ENCODE measurements around the gene DUOX2.

Gene DUOX2

DNA sequence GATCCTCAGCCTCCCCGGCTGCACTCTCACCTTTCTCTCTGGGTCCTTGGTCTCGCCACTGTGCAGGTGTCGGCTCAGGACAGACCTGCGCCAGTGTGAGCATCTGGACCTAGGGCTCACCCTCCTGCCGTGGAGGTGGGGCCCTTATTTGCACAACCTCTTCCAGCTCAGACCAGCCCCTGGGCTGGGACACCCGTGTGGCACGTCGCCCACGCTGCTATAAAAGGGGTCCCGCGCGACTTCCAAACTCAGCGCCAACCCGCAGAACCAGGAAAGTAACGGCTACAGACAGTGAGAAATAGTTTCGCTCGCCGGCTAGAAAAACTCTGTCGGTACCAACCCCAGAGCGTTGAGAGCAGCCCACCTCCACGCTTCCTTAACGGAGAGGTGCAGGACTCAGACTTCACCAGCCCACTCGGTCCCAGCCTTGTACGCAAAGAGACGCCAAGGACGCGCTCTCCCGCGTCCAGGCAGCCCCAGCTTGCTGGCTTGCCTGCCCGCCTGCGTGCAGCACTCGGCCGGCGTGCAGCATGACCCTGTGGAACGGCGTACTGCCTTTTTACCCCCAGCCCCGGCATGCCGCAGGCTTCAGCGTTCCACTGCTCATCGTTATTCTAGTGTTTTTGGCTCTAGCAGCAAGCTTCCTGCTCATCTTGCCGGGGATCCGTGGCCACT is at the start of gene DUOX2, which contains the start of gene DUOXA2:
TSS of gene DUOX2 (minus strand) at position 97 of the 675 bp plus-strand sequence. CDS start 761 bp downstream, outside the sequence.
TSS of gene DUOXA2 (plus strand) at position 251 of the 675 bp plus-strand sequence. CDS start at position 531, 280 bp downstream.
- DNase-seq (ENCODE audit: low read depth), result no peak

- DNase-seq (ENCODE audit: low read depth), result no peak
Observed at GRCh38 chr15:45163508-45163856, 49.5 kb upstream of the DUOX2 start.

DNA sequence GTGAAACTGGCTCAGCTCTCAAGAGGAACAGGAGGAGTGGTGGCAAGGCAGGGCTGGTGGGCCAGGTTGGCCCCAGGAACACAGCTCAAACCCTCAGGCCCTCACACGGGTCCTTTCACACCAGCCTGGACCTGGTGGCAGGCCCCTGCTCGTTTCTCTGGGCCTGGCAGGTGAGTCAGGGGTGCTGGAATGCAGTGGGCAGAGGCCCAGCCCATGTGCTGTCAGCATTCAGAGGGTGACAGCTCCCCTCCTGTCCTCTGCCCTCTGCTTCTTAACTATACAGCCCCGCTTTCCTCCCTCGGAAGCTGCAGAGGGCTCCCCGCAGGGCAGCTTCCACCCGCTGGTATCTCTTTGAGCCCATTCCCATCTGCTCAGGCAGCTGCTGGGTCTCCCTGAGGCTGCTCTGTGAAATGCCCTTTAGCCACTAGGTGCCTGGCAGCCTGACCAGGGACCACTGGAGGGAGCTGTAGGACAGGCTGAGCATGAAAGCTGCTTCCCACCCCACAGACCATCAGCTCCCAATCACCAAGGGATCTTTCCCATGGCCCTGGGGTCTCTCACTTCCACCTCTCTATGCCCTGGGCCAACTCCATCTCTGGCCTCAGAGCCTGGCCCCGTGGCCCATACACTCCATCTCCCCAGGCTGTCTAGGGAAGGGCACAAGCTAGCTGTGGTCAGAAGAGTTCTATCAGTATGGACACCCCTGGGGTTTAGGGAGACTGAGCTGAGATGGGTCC is 49.0 kb upstream of the DUOX2 start:
- peak; percentile 81 for DNase-seq (ENCODE audit: low read depth)

DNA sequence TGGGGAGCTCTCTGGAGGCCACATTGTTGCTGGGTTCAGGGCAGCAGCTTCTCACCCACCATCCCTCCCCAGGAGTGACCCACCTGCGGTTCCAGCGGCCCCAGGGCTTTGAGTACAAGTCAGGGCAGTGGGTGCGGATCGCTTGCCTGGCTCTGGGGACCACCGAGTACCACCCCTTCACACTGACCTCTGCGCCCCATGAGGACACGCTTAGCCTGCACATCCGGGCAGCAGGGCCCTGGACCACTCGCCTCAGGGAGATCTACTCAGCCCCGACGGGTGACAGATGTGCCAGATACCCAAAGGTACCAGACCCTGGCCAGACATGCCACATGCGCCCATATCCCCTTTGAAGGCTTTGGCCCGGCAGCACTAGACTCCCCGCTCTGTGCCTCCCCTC is 47.7 kb upstream of the DUOX2 start:
- no peak for DNase-seq (ENCODE audit: low read depth)

DNA sequence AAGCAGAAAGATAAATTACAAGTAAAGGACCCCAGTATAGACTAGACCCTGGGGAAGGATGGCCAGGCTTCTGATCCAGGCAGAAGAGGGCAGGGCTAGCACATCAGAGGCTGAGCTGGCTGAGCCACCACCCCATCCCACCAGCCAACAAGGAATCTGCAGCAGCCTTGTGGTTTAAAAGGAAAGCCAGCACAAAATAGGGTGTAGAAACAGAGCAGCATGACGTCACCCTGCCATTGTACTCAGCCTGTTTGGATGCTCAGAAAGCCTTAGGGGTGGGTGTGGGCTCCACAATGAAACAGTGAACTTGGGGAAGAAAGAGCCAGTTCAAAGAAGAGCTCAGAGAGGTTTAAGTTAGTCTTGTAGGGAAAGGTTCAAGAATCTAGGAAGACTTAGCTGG is 44.0 kb upstream of the DUOX2 start:
- peak; percentile 88 for DNase-seq (ENCODE audit: low read depth)

GRCh38 chr15:45156744-45157455 is 42.9 kb upstream of the DUOX2 start:
- DNase-seq (ENCODE audit: low read depth), result peak; percentile 66

DNA sequence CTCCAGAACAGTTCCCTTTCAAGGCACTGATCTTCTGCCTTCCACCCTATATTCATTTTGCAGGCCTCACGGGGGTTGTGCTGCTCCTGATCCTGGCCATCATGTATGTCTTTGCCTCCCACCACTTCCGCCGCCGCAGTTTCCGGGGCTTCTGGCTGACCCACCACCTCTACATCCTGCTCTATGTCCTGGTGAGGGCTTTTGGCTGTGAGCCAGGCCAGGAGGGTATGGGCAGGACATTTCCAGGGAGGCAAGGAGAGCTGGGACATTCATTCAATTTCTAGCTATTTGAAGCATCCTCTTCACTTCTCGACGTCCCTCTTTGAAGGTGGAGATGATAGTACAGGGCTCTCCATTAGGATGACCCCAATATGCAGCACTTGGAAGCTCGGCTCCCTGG is 41.8 kb upstream of the DUOX2 start:
- no peak for DNase-seq (ENCODE audit: low read depth)

- DNase-seq (ENCODE audit: low read depth), result no peak
Observed at GRCh38 chr15:45151998-45152828, 38.2 kb upstream of the DUOX2 start.

DNA sequence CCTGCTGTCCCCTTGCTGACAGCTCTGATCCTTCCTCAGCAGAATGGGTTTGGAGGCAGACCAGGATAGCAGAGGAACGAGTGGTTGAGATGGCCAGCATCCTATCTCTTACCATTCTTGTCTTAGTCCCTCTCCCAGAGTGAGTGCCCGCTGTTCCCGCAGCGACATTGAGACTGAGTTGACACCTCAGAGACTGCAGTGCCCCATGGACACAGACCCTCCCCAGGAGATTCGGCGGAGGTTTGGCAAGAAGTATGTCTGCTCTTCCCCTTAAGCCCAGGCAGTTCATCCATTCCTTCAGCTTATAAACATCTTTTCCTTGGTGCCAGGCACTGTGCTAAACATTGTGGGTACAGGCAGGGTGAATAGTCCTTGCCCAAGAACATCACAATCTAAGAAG is 37.0 kb upstream of the DUOX2 start:
- DNase-seq (ENCODE audit: low read depth), result no peak

- peak; percentile 26 for DNase-seq (ENCODE audit: low read depth)
Observed at GRCh38 chr15:45150481-45150880, 36.5 kb upstream of the DUOX2 start.

DNA sequence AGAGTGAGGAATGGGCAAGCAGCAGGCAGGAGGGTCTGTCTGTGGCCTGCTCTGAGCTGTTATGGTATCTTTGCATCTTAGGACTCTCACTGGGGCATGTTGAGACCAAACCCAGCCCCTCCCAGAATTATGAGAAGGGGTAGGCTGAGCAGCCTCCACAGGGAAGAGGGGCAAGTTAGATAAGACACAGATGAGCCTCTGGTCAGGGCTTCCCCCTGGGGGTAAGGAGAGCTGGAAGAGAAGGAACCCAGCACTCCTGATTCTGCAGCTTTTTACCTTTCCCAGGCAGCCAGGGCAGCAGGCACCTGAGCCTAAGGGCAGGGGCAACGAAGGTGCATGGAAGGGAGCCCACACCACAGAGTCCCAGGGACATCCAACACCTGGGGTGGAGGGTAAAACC is 35.1 kb upstream of the DUOX2 start:
- DNase-seq (ENCODE audit: low read depth), result no peak

- no peak for DNase-seq (ENCODE audit: low read depth)
Observed at GRCh38 chr15:45148076-45149059, 34.4 kb upstream of the DUOX2 start.

DNA sequence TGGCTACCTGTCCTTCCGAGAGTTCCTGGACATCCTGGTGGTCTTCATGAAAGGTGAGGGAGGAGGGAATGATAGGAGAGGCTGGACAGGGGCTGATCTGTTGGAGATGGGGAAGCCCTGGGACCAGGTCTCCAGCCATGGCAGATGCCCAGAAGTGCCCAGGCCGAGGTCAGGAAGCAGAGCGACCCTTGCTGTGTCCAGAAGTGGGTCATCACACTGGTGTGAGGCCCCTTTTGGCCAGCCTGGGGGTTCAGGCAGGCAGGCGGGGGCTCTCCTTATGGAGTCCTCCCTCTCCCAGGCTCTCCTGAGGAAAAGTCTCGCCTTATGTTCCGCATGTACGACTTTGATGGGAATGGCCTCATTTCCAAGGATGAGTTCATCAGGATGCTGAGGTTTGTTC is 33.6 kb upstream of the DUOX2 start:
- no peak for DNase-seq (ENCODE audit: low read depth)

DNA sequence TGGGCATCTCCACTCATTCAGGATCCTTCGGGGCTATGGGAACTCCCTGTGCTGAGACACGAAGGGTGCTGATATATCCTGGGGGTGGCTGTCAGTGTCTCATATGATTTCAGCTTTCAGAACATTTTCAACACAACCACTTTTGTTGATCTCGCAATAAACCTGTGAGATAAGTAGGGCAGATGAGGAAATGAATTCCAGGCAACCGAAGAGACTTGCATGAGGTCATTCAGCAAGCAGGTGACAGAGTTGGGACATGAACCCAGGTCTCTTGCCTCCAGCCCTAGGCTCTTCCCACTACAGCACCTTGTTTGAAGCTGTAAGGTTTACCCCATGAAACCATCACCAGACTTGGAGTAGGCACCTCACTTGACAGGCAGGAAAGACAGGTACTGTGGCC is 32.4 kb upstream of the DUOX2 start:
- no peak for DNase-seq (ENCODE audit: low read depth)

- no peak for DNase-seq (ENCODE audit: low read depth)
Observed at GRCh38 chr15:45144775-45145174, 30.8 kb upstream of the DUOX2 start.

- no peak for DNase-seq (ENCODE audit: low read depth)
Observed at GRCh38 chr15:45143946-45144345, 30.0 kb upstream of the DUOX2 start.

GRCh38 chr15:45143056-45143455 is 29.1 kb upstream of the DUOX2 start:
- no peak for DNase-seq (ENCODE audit: low read depth)

DNA sequence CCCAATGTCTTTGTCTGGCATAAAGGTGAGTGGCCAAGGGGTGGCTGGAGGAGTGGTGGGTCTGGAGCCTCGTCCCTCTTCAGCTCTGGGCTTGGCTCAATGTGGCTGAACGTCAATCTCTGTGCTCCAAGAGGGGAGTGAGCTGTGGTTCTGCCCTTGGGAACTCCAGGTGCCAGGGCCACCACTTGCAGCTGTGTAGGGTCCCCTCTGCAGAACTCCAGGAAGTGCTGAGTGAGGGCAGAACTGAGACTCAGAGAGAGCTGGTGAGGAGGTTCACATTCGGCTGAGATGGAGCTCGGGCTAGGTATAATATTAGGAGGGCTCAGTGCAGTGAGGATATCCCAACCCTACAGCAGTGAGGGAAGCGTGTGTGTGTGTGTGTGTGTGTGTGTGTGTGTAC is 27.4 kb upstream of the DUOX2 start:
- DNase-seq (ENCODE audit: low read depth), result no peak

DNA sequence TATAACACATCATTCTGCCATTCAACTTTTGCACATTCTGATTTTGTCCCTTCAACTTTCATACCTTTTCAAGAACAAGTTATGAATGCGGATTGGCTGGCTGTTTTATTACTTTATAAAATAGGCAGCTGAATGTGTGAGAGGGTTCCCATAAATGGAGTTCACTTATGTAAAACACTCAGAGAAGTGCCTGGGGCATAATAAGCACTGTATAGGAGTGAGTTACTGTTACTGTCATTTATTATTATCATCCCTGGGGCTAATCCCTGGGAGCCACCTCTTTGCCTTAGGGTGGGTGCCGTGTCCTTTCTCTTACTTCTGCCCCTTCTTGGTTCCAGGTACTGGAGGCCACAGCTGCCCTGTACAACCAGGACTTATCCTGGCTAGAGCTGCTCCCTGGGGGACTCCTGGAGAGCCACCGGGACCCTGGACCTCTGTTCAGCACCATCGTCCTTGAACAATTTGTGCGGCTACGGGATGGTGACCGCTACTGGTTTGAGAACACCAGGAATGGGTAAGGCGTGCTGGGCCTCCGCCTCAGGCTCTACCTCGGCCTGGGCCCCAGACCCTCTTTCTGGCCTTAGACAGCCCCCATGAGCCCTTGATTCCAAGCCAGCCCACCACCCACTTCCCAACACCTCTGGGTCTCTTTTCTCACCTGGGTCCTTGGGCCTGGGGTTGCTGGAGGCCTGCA is 26.7 kb upstream of the DUOX2 start:
- DNase-seq (ENCODE audit: low read depth), result no peak

- DNase-seq (ENCODE audit: low read depth), result no peak
Observed at GRCh38 chr15:45139770-45140169, 25.8 kb upstream of the DUOX2 start.

Measured in ELR (cell line).